NCI-H226 (cell line): ENCODE data around the gene COL25A1.
"Not testable (repeated sequence)": the region's sequence is repeated elsewhere in the genome, so short reads cannot be mapped to it uniquely, and the experiment has no call there.

Experiments used
- DNase-seq: peaks from one replicate; pipeline ENCODE4 v3.0.0-alpha.2; 2015

COL25A1 gene

GRCh38 chr4:108943371-108943770 lies 359.1 kb downstream of the COL25A1 start:
- DNase-seq = no peak

GRCh38 chr4:108941904-108942430 lies 360.5 kb downstream of the COL25A1 start:
- DNase-seq = no peak

GRCh38 chr4:108940634-108941033 lies 361.8 kb downstream of the COL25A1 start:
- no peak for DNase-seq

GRCh38 chr4:108940149-108940548 lies 362.3 kb downstream of the COL25A1 start:
- peak; percentile 32 for DNase-seq

GRCh38 chr4:108937066-108937465 lies 365.4 kb downstream of the COL25A1 start:
- DNase-seq = no peak

GRCh38 chr4:108933925-108934324 lies 368.5 kb downstream of the COL25A1 start:
- not testable (repeated sequence) for DNase-seq

GRCh38 chr4:108933046-108933445 lies 369.4 kb downstream of the COL25A1 start:
- no peak for DNase-seq

- DNase-seq = no peak
Measured at GRCh38 chr4:108931926-108932325, 370.5 kb downstream of the COL25A1 start.

- no peak for DNase-seq
Measured at GRCh38 chr4:108930186-108930585, 372.3 kb downstream of the COL25A1 start.

- DNase-seq = no peak
Measured at GRCh38 chr4:108926781-108927180, 375.7 kb downstream of the COL25A1 start.

GRCh38 chr4:108926061-108926460 lies 376.4 kb downstream of the COL25A1 start:
- no peak for DNase-seq

- no peak for DNase-seq
Measured at GRCh38 chr4:108922191-108922590, 380.3 kb downstream of the COL25A1 start.

GRCh38 chr4:108920395-108921087 lies 381.9 kb downstream of the COL25A1 start:
- DNase-seq = no peak

- no peak for DNase-seq
Measured at GRCh38 chr4:108919226-108919893, 383.1 kb downstream of the COL25A1 start.

- DNase-seq = no peak
Measured at GRCh38 chr4:108917255-108917654, 385.2 kb downstream of the COL25A1 start.

GRCh38 chr4:108916638-108917037 lies 385.8 kb downstream of the COL25A1 start:
- no peak for DNase-seq

GRCh38 chr4:108906866-108907367 lies 395.5 kb downstream of the COL25A1 start:
- DNase-seq = no peak

GRCh38 chr4:108906006-108906405 lies 396.5 kb downstream of the COL25A1 start:
- no peak for DNase-seq

GRCh38 chr4:108903464-108904221 lies 398.8 kb downstream of the COL25A1 start:
- DNase-seq = no peak

GRCh38 chr4:108902769-108903168 lies 399.7 kb downstream of the COL25A1 start:
- no peak for DNase-seq

- DNase-seq = no peak
Measured at GRCh38 chr4:108901291-108901690, 401.2 kb downstream of the COL25A1 start.

GRCh38 chr4:108900018-108900580 lies 402.4 kb downstream of the COL25A1 start:
- DNase-seq = no peak

- no peak for DNase-seq
Measured at GRCh38 chr4:108893468-108893867, 409.0 kb downstream of the COL25A1 start.
